SW480 (cell line): ENCODE measurements around the gene RTP1.
A peak's percentile ranks its signal among the peaks of the same experiment; 100 is the strongest.
"Not testable (repeated sequence)": the region's sequence is repeated elsewhere in the genome, so short reads cannot be mapped to it uniquely, and the experiment has no call there.

Experiments used
- DNase-seq: peaks from one replicate; pipeline ENCODE4 v3.0.0-alpha.2; 2016; ENCODE audit warnings: low spot score

Gene RTP1, protein sequence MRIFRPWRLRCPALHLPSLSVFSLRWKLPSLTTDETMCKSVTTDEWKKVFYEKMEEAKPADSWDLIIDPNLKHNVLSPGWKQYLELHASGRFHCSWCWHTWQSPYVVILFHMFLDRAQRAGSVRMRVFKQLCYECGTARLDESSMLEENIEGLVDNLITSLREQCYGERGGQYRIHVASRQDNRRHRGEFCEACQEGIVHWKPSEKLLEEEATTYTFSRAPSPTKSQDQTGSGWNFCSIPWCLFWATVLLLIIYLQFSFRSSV

GRCh38 chr3:187197335-187197649, at the start of gene RTP1:
TSS of gene RTP1 (plus strand) at chr3:187197486. CDS start at chr3:187197516, 30 bp downstream.
- DNase-seq = no peak

- DNase-seq = no peak
These were observed 47.1 kb upstream of the RTP1 start for GRCh38 chr3:187150186-187150585.

- DNase-seq = no peak
These were observed 46.7 kb upstream of the RTP1 start for GRCh38 chr3:187150599-187150998.

DNA sequence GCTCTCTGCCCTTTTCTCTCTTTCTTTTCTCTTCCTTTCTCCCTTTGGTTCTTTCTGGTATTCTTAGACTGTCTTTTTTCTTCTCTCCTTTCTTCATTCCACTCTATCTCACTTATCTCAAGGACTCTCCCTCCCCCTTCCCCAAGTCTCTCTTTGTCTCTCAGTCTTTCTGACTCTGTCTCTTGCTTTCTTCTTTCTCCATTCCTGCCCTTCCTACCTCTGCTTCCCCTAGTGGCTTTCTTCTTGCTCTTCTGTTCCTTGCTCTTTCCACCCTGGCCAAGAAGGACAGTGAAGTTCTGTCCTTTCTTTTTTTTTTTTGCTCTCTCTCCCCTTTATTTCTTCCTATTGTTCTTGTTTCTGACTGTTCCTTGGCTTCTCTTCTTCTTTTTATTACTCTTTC, 35.7 kb upstream of the RTP1 start:
- no peak for DNase-seq

GRCh38 chr3:187162265-187162953, 34.9 kb upstream of the RTP1 start:
- DNase-seq = no peak

GRCh38 chr3:187165144-187165543, 32.1 kb upstream of the RTP1 start:
- DNase-seq = peak; percentile 74

DNA sequence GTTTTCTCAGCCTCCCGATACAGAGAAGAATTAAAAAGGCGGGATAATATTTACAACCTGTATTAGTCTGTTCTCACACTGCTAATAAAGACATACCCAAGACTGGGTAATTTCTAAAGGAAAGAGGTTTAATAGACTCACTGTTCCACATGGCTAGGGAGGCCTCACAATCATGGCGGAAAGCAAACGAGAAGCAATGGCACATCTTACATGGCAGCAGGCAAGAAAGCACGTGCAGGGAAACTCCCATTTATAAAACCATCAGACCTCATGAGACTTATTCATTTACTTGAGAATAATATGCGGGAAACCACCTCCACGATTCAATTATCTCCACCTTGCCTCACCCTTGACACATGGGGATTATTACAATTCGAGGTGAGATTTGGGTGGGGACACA, 30.5 kb upstream of the RTP1 start:
- DNase-seq = no peak

DNA sequence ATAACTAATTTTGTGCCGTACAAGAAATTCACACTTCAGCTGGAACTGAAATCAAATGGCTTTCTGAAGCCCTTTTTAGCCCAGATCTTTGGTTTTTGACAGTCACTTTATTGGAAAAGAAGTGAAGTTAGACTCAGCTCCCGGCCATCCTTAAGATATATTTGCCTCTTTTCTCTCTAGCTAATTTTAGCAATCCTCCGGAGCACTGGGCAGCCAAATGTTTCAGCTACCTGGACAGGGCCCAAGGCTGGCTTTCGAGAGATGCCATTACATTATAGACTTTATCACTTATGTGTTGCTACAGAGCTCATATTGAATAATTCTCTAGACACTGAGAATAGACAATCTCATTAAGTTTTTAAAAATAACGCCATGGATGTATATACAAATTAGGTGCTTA, 29.5 kb upstream of the RTP1 start:
- no peak for DNase-seq

GRCh38 chr3:187169231-187169960, 27.9 kb upstream of the RTP1 start:
- DNase-seq = no peak

- not testable (repeated sequence) for DNase-seq
These were observed 26.4 kb upstream of the RTP1 start for GRCh38 chr3:187170911-187171310.

DNA sequence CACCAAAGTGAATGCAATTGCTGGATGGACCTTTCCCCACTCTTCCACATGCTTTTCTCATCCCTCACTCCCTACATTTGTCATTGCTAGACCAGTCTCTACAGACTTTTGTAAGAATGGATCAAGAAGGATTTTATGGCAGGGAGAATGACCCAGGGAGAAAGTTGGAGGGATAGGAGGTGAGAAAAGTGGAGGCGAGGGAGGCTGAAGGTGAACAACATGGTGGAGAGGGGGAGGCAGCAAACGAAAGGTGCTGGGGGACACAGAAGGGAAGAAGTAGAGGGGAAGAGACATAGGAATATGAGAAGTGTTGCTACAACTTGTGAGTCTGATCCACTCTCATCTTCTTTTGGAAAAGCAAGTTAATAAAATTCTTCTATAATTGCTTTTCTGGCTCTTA, 24.4 kb upstream of the RTP1 start:
- no peak for DNase-seq

- DNase-seq = no peak
These were observed 15.7 kb upstream of the RTP1 start for GRCh38 chr3:187181454-187182170.

DNA sequence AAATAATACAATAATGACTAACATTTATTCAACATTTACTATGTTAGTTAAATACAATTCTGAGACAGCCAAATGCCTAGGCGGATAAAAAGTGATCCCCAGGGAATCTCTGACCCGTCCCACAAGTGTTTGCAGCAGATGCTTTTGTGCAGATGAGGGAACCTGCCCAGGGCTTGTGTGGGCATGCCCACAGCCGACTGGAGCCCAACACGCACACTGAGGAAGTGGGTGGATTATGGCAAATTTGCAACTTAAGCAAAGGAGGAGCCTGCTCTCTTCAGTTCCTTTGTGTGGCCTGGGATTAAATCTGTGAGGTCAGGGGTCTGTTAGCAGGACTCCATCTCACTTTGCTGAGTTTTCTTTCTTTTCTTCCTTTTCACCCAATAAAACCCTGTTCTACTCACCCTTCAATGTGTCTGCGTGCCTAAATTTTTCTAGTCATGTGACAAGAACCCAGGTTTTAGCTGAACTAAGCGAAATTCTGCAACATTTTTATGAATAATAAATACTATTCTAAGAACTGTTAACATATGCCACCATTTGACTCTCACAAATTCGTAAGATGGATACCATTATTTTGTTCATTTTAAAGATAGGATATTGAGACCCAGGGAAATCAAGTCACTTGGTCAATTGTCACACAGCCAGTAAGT, 13.9 kb upstream of the RTP1 start:
- DNase-seq = no peak

GRCh38 chr3:187183903-187184302, 13.4 kb upstream of the RTP1 start:
- no peak for DNase-seq

DNA sequence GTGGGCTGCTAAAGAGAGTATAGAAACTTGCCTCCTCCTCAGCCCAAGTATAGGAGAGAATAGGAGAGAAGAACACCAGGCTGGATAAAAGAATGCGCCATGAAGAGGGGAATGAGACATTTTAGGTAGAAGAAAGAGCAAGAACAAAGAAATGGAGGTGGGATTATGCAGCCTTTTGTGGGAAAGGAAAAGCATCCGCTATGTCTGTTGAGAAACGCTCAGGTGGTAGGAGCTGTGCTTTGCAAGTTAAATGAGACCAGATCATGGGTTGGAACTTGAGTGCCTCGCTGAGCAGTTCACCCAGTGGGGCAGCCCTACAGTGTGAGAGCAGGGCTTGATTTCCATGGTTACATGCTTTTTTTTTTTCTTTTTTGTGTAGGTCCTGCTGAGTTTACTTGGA, 11.5 kb upstream of the RTP1 start:
- no peak for DNase-seq

- DNase-seq = no peak
These were observed 10.9 kb upstream of the RTP1 start for GRCh38 chr3:187186375-187186774.

DNA sequence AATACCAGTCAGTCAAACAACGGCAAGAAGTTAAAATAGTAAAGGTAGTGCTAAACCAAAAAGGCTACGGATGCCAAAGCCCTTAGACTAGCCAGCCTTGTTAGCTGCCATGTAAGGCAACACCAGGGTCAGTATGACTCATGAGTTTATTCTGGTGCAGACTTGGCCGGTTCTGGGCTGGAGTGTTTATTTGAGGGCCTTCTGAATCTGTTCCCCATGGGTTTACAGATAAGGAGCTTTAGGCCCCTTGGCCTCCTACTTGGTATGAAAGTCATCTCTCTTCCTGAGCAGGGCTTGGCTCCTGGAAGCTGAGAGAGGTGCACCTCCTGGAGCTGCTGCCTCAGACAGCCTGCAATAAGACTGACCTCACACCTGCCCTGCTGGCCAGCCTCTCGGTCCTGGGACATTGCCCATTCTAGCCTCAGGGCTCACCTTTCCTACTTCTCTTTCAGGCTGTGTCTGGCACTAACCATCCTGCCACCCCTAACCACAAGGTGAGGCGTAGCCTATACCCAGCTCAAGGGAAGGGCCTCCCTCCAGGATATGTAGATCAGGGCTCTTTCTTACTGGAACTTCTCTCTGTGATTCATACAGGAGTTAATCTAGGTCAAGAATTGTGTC, 10.4 kb upstream of the RTP1 start:
- no peak for DNase-seq

DNA sequence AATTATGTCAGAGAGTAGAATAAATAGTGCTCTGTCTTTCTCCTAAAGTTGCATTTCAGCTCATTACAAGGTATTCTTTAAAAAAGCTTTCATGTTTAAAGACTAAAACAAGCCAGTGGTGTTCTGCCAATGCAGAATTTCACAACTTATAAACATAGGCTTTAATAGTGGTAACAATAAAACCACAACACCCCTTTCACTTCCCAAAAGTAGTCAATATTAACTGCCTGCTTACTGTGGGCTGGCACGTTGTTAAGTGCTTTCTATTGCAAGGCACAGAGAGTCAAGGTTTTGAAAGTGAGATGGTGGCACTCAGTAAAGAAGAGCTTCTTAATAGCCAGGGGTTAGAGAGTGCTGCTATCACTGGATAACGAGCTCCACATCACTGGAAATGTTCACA, 8.4 kb upstream of the RTP1 start:
- no peak for DNase-seq

- DNase-seq = no peak
These were observed 6.0 kb upstream of the RTP1 start for GRCh38 chr3:187191271-187191670.

GRCh38 chr3:187193181-187193580, 4.1 kb upstream of the RTP1 start:
- DNase-seq = no peak

DNA sequence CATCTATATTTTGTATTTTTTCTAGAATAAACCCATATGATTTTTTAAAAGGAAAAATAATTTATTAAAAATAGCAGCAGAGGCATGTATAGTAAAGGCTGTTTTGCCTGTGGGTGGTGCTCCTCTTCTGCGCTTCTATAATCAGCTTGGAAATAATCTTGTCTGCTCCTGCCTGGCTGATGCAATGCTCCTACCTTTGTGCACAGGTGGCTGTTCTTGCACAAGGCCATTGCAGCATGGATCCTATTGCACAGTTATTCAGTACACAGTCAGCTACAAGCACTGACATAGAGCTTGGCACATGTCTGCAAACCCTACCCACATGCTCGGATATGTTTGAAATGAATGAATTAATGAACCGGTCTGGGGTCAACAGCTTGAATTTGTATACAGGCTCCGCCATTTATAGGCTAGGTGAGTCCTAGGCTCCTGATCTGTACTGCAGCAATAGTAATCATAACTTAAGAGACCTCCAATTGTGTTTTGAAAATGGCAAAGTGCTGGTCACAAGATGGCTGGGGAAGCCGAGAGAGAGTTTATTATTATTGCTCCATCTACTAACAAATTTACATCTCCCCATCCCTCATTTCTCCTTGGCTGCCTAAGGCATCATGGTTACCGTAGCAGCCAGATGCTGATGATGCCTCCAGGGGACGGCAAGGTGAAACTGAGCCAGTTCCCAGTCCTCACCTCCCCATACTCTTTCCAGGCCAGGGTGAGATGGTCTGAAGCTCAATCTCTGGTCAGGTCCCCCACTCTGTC, 532 bp upstream of the RTP1 start:
- DNase-seq = no peak
